ENCODE data around the gene TMEM9.

TMEM9 gene

GRCh38 chr1:201154389-201155165 lies at the start of gene TMEM9:
Gene TMEM9, minus strand, starts transcription at chr1:201154474. Its CDS starts 551 bp downstream, at chr1:201153923.
- peaks cover 6% of the 10 kb centered on the region for H3K27me3 Mint-ChIP-seq
- intact Hi-C loops (cut with micrococcal nuclease): loop anchor here (5.0 kb wide), 1 partner anchor 68 kb away; no protein-coding TSS in a partner anchor

GRCh38 chr1:201198598-201198997 lies 44.3 kb upstream of the TMEM9 start:
- Mint-ChIP-seq H3K4me3 (no peak overlapping the region), H3K9me3 (no peaks in the 10 kb centered on the region), H3K27ac (no peak overlapping the region), H3K4me1 (ENCODE audit: low read depth) (no peaks in the 10 kb centered on the region), H3K27me3 (peaks cover 4% of the 10 kb centered on the region), H3K36me3 (ENCODE audit: low read depth) (no peaks in the 10 kb centered on the region)
- intact Hi-C loops (cut with micrococcal nuclease): no loop called here

More at GRCh38 chr1:201154389-201155165, at the start of gene TMEM9:
- Mint-ChIP-seq H3K9me3 (no peaks in the 10 kb centered on the region), H3K4me1 (ENCODE audit: low read depth) (peaks cover 12% of the 10 kb centered on the region), H3K36me3 (ENCODE audit: low read depth) (peaks cover 17% of the 10 kb centered on the region), H3K4me3 (peak within 1 kb of the TSS; percentile 82), H3K27ac (peak within 1 kb of the TSS; percentile 82)

GRCh38 chr1:201194046-201194445 lies 39.8 kb upstream of the TMEM9 start:
- Mint-ChIP-seq H3K4me3 (no peak overlapping the region), H3K36me3 (ENCODE audit: low read depth) (no peaks in the 10 kb centered on the region), H3K27ac (no peak overlapping the region), H3K27me3 (peaks cover 17% of the 10 kb centered on the region), H3K9me3 (no peaks in the 10 kb centered on the region), H3K4me1 (ENCODE audit: low read depth) (no peaks in the 10 kb centered on the region)
- intact Hi-C loops (cut with micrococcal nuclease): no loop called here

GRCh38 chr1:201192261-201192788 lies 38.1 kb upstream of the TMEM9 start:
- Mint-ChIP-seq H3K4me3 (no peak overlapping the region), H3K27me3 (peaks cover 17% of the 10 kb centered on the region), H3K9me3 (no peaks in the 10 kb centered on the region), H3K4me1 (ENCODE audit: low read depth) (no peaks in the 10 kb centered on the region), H3K36me3 (ENCODE audit: low read depth) (no peaks in the 10 kb centered on the region), H3K27ac (no peak overlapping the region)
- intact Hi-C loops (cut with micrococcal nuclease): no loop called here

- no peaks in the 10 kb centered on the region for H3K9me3 Mint-ChIP-seq
- no peaks in the 10 kb centered on the region for H3K4me1 Mint-ChIP-seq (ENCODE audit: low read depth)
- peaks cover 17% of the 10 kb centered on the region for H3K27me3 Mint-ChIP-seq
- intact Hi-C loops (cut with micrococcal nuclease): no loop called here
- no peak overlapping the region for H3K4me3 Mint-ChIP-seq
- H3K27ac Mint-ChIP-seq: no peak overlapping the region
- H3K36me3 Mint-ChIP-seq (ENCODE audit: low read depth): no peaks in the 10 kb centered on the region
Observed at GRCh38 chr1:201191653-201192260, 37.5 kb upstream of the TMEM9 start.

GRCh38 chr1:201190624-201191051 lies 36.4 kb upstream of the TMEM9 start, which contains the start of gene IGFN1:
Gene IGFN1, plus strand, starts transcription at chr1:201190824. Its CDS starts 2,470 bp downstream, at chr1:201193294.
- Mint-ChIP-seq H3K27ac (no peak within 1 kb of the TSS), H3K36me3 (ENCODE audit: low read depth) (no peaks in the 10 kb centered on the region), H3K4me1 (ENCODE audit: low read depth) (no peaks in the 10 kb centered on the region), H3K9me3 (no peaks in the 10 kb centered on the region), H3K4me3 (no peak within 1 kb of the TSS), H3K27me3 (peaks cover 17% of the 10 kb centered on the region)
- intact Hi-C loops (cut with micrococcal nuclease): no loop called here

- Mint-ChIP-seq H3K9me3 (no peaks in the 10 kb centered on the region), H3K4me3 (no peak overlapping the region), H3K4me1 (ENCODE audit: low read depth) (no peaks in the 10 kb centered on the region), H3K36me3 (ENCODE audit: low read depth) (no peaks in the 10 kb centered on the region), H3K27me3 (peaks cover 17% of the 10 kb centered on the region), H3K27ac (no peak overlapping the region)
- intact Hi-C loops (cut with micrococcal nuclease): no loop called here
Observed at GRCh38 chr1:201190005-201190404, 35.7 kb upstream of the TMEM9 start.

GRCh38 chr1:201189085-201189484 lies 34.8 kb upstream of the TMEM9 start:
- no peak overlapping the region for H3K4me3 Mint-ChIP-seq

GRCh38 chr1:201186192-201186591 lies 31.9 kb upstream of the TMEM9 start:
- Mint-ChIP-seq H3K4me1 (ENCODE audit: low read depth) (peaks cover 5% of the 10 kb centered on the region), H3K27ac (no peak overlapping the region), H3K9me3 (no peaks in the 10 kb centered on the region), H3K4me3 (no peak overlapping the region), H3K36me3 (ENCODE audit: low read depth) (no peaks in the 10 kb centered on the region), H3K27me3 (peaks cover 13% of the 10 kb centered on the region)
- intact Hi-C loops (cut with micrococcal nuclease): no loop called here

More at GRCh38 chr1:201189085-201189484, 34.8 kb upstream of the TMEM9 start:
- Mint-ChIP-seq H3K4me1 (ENCODE audit: low read depth) (no peaks in the 10 kb centered on the region), H3K9me3 (no peaks in the 10 kb centered on the region), H3K36me3 (ENCODE audit: low read depth) (no peaks in the 10 kb centered on the region), H3K27me3 (peaks cover 18% of the 10 kb centered on the region), H3K27ac (no peak overlapping the region)
- intact Hi-C loops (cut with micrococcal nuclease): no loop called here

- intact Hi-C loops (cut with micrococcal nuclease): no loop called here
- Mint-ChIP-seq H3K4me1 (ENCODE audit: low read depth) (peaks cover 9% of the 10 kb centered on the region), H3K27me3 (peaks cover 13% of the 10 kb centered on the region), H3K9me3 (no peaks in the 10 kb centered on the region), H3K36me3 (ENCODE audit: low read depth) (no peaks in the 10 kb centered on the region), H3K27ac (no peak overlapping the region), H3K4me3 (no peak overlapping the region)
Observed at GRCh38 chr1:201185527-201186128, 31.4 kb upstream of the TMEM9 start.

- Mint-ChIP-seq H3K4me3 (no peak overlapping the region), H3K36me3 (ENCODE audit: low read depth) (no peaks in the 10 kb centered on the region), H3K27me3 (peaks cover 10% of the 10 kb centered on the region), H3K4me1 (ENCODE audit: low read depth) (peaks cover 15% of the 10 kb centered on the region), H3K9me3 (no peaks in the 10 kb centered on the region), H3K27ac (no peak overlapping the region)
- intact Hi-C loops (cut with micrococcal nuclease): no loop called here
Observed at GRCh38 chr1:201185123-201185453, 30.8 kb upstream of the TMEM9 start.

GRCh38 chr1:201184307-201185122 lies 30.2 kb upstream of the TMEM9 start:
- no peak overlapping the region for H3K27ac Mint-ChIP-seq
- peaks cover under 1% of the 10 kb centered on the region for H3K9me3 Mint-ChIP-seq
- no peaks in the 10 kb centered on the region for H3K36me3 Mint-ChIP-seq (ENCODE audit: low read depth)
- no peak overlapping the region for H3K4me3 Mint-ChIP-seq
- peaks cover 8% of the 10 kb centered on the region for H3K27me3 Mint-ChIP-seq
- intact Hi-C loops (cut with micrococcal nuclease): no loop called here
- peaks cover 20% of the 10 kb centered on the region for H3K4me1 Mint-ChIP-seq (ENCODE audit: low read depth)

- H3K36me3 Mint-ChIP-seq (ENCODE audit: low read depth): no peaks in the 10 kb centered on the region
- H3K4me3 Mint-ChIP-seq: no peak overlapping the region
- intact Hi-C loops (cut with micrococcal nuclease): no loop called here
- H3K4me1 Mint-ChIP-seq (ENCODE audit: low read depth): peaks cover 20% of the 10 kb centered on the region
- H3K27me3 Mint-ChIP-seq: peaks cover 3% of the 10 kb centered on the region
- H3K27ac Mint-ChIP-seq: no peak overlapping the region
- peaks cover 8% of the 10 kb centered on the region for H3K9me3 Mint-ChIP-seq
Observed at GRCh38 chr1:201183753-201184152, 29.5 kb upstream of the TMEM9 start.
